GM06990 (cell line): ENCODE results near the gene VWA3B.

Experiments used
- DNase-seq: peaks from one replicate; pipeline ENCODE4 v3.0.0-alpha.2; 2011; ENCODE audit not compliant: insufficient read length; ENCODE audit errors: extremely low read depth
- H3K27me3 ChIP-seq: replicated peaks from 2 replicates; pipeline ENCODE4 v1.6.0; 2011; ENCODE audit warnings: low read length; ENCODE audit not compliant: control insufficient read depth, insufficient read depth
- H3K36me3 ChIP-seq: 2 replicates; pipeline ENCODE4 v1.5.1; 2011; ENCODE audit warnings: low read length; ENCODE audit not compliant: control insufficient read depth, insufficient read depth
- H3K4me3 ChIP-seq: replicated peaks from 2 replicates; pipeline ENCODE4 v1.5.1; 2011; ENCODE audit warnings: low read depth, mild to moderate bottlenecking, control low read depth, low read length
- CTCF ChIP-seq: IDR thresholded peaks from 2 replicates; pipeline ENCODE4 v1.5.1; 2011; ENCODE audit warnings: low read length, control low read depth, mild to moderate bottlenecking, inconsistent platforms; ENCODE audit not compliant: insufficient read depth, poor library complexity, severe bottlenecking

Gene VWA3B

GRCh38 chr2:98188351-98189046 is 101.5 kb downstream of the VWA3B start:
- H3K36me3 ChIP-seq: no peaks in the 10 kb centered on the region
- H3K27me3 ChIP-seq: no peaks in the 10 kb centered on the region
- H3K4me3 ChIP-seq: no peak overlapping the region
- TF ChIP-seq CTCF: no peak
- no peak for DNase-seq

GRCh38 chr2:98191883-98192282 is 104.9 kb downstream of the VWA3B start:
- no peak for TF ChIP-seq CTCF
- no peak for DNase-seq
- H3K36me3 ChIP-seq: no peaks in the 10 kb centered on the region
- H3K4me3 ChIP-seq: no peak overlapping the region
- H3K27me3 ChIP-seq: no peaks in the 10 kb centered on the region; the same call in 1 of the 2 replicates

GRCh38 chr2:98201576-98201975 is 114.6 kb downstream of the VWA3B start:
- Histone ChIP-seq H3K4me3 (no peak overlapping the region), H3K36me3 (no peaks in the 10 kb centered on the region), H3K27me3 (no peaks in the 10 kb centered on the region; the same call in 1 of the 2 replicates)
- no peak for TF ChIP-seq CTCF
- DNase-seq: no peak

GRCh38 chr2:98205889-98206288 is 118.9 kb downstream of the VWA3B start:
- DNase-seq: no peak
- H3K27me3 ChIP-seq: no peaks in the 10 kb centered on the region

GRCh38 chr2:98212092-98213000 is 125.4 kb downstream of the VWA3B start:
- DNase-seq: no peak
- no peak for TF ChIP-seq CTCF
- no peaks in the 10 kb centered on the region; the same call in 1 of the 2 replicates for H3K27me3 ChIP-seq
- no peaks in the 10 kb centered on the region for H3K36me3 ChIP-seq
- no peak overlapping the region for H3K4me3 ChIP-seq

More at GRCh38 chr2:98205889-98206288, 118.9 kb downstream of the VWA3B start:
- Histone ChIP-seq H3K36me3 (no peaks in the 10 kb centered on the region), H3K4me3 (no peak overlapping the region)
- no peak for TF ChIP-seq CTCF
